ENCODE measurements around the gene ACOXL.
"Not testable (repeated sequence)": the region's sequence is repeated elsewhere in the genome, so short reads cannot be mapped to it uniquely, and the experiment has no call there.

Gene ACOXL

GRCh38 chr2:110732422-110733413, at the start of gene ACOXL:
Gene ACOXL (plus strand): TSS chr2:110732573. CDS start chr2:110768390, 35,817 bp downstream.
- no peak for DNase-seq

- no peak for DNase-seq
Measured at GRCh38 chr2:110682872-110683271, 49.5 kb upstream of the ACOXL start.

- DNase-seq: not testable (repeated sequence)
Measured at GRCh38 chr2:110687775-110688484, 44.4 kb upstream of the ACOXL start.

- DNase-seq: no peak
Measured at GRCh38 chr2:110688594-110689091, 43.7 kb upstream of the ACOXL start.

GRCh38 chr2:110690083-110690965, 42.0 kb upstream of the ACOXL start:
- no peak for DNase-seq

GRCh38 chr2:110691612-110692258, 40.6 kb upstream of the ACOXL start:
- no peak for DNase-seq

GRCh38 chr2:110695146-110695898, 37.1 kb upstream of the ACOXL start:
- not testable (repeated sequence) for DNase-seq

GRCh38 chr2:110698253-110698652, 34.1 kb upstream of the ACOXL start:
- not testable (repeated sequence) for DNase-seq

DNA sequence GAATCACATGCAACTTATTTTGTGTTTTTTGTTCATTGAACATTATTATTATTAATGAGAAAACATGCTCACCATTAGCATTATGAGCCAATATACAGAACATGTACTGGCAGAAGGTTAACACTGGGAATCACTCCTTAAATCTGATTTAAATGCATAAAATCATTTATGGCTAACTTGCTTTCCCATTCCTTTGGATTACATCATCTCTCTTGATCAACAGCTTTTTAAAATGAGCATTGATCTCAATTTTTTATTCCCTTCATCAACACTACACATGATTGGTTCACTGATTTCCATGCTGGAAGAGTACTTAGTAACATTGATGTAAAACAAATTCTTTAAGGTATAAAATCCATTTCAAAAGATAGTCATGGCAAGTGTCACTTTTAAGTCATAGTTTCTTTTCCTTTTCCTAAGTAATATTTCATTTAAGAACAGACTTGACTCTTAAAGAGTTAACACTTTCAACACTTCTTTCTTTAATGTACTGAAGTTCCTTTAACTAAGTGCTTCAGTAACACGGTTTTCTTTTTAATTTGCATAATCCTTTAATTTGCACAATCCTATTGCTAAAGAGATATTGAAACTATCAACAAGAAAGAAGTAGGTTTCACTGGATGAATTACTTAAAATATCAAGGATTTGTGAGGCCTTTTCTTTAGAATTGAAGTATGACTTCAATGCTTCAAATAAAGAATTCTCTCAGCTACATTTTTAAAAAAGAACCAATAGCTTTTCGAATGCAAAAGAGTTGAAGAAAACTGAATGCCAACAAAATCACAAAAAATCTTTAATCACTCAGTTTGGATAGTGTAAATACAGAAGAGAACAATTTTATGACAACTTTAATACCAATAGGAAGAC, 29.6 kb upstream of the ACOXL start:
- DNase-seq: no peak

DNA sequence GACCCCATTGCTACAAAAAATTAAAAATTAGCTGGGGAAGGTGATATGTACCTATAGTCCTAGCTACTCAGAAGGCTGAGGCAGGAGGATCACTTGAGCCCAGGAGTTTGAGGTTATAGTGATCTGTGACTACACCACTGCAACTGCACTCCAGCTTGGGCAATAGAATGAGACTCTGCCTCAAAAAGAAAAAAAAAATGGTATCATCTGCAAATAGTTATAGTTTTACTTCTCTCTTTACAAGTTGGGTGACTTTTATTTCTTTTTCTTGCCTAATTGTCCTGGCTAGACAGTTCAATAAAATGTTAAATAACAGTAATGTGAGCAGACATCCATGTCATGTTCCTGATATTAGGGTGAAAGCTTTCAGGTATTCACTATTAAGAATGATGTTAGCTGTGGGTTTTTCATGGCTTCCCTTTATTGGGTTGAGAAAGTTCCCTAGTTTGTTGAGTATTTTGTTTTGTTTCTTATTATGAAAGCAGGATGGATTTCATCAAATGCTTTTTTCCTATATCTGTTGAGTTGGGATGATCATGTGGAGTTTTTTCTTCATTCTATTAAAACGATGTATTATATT, 24.9 kb upstream of the ACOXL start:
- no peak for DNase-seq

- no peak for DNase-seq
Measured at GRCh38 chr2:110708455-110708854, 23.9 kb upstream of the ACOXL start.

- no peak for DNase-seq
Measured at GRCh38 chr2:110712737-110713136, 19.6 kb upstream of the ACOXL start.

- DNase-seq: no peak
Measured at GRCh38 chr2:110713513-110714362, 18.6 kb upstream of the ACOXL start.

DNA sequence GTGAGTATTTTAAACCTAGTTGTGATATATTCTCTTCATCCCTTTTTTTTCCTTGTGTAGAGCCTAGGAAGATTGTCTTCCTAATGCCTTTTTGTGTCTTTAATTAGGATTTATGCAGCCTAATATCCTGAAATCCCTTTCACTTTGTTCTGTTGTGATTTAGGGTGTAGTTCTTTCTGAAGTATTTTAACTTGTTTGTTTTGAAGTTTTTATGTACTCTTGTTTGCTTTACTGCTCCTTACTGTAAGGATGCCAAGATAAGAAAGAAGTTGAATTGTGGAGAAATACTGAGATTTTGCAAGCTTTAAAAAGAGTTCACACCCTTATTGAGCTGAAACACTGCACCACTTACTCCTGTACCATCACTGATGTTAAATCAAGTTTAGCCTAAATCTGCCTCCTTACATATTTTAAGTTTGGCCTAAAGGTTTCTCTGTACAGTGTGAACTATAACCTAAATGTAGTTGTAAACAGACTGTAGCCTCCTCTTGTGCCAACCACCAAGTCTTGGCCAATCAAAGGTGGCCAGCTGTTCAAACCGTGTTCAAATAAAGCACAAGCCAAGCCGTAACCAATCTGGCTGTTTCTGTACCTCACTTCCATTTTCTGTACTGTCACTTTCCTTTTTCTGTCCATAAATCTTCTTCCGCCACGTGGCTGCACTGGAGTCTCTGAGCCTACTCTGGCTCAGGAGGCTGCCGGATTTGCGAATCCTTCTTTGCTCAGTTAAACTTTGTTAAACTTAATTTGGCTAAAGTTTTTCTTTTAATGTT, 17.7 kb upstream of the ACOXL start:
- DNase-seq: no peak

DNA sequence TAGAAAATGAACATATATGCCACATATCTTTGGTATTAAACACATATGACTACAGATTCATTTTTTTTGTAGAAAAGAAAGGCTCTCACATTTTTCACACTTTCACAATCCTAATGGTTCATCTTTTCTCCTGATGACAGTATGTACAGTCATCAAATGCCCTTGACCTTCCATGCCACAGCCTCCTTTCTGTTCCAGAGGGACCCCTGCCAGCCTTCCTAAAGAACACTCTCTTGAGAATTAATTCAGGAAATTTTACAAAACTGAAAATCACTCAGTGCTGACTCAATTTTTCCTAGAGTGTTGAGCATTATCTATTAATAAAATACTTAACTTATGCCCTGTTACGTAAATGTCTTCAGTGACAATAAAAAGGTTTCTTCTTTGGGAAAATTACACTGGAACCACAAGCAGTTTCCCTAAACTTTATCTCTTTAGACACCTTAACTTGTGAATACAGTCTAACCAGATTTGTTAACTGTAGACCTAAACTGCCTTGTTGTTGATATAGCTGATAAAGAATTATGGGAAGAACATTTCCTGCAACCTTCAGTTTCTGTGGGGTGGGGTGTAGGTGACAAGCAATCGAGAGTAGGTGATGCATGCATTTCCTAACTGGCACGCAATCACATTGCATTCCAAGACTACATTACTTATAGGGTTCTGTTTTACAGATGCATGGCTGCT, 15.3 kb upstream of the ACOXL start:
- no peak for DNase-seq

DNA sequence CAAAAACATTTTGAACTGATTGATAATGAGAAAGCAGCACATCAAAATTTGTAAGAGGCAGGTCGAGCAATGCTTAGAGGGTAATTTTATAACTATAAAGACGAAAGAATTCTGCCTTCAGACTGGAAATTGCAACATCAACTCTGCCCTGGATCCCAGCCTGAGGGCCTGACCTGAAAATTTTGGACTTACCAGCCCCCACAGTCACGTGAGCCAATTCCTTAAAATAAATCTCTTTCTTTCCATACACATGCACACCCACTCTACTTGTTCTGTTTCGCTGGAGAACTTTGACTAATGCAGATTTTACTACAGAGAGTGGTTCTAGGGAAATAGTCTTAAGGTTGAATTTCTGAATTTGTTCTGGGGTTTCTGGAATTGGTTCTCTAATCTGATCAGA, 14.6 kb upstream of the ACOXL start:
- DNase-seq: no peak

- DNase-seq: no peak
Measured at GRCh38 chr2:110718382-110718781, 14.0 kb upstream of the ACOXL start.

GRCh38 chr2:110718990-110719389, 13.4 kb upstream of the ACOXL start:
- DNase-seq: no peak

All from NCI-H2081 treated with DMSO at 0.1 percent for 48 hours (cell line).